NCI-H226 (cell line): Measurements from ENCODE around the gene YIF1B.

Experiments
- DNase-seq: peaks from one replicate; pipeline ENCODE4 v3.0.0-alpha.2; 2015

YIF1B gene

DNA sequence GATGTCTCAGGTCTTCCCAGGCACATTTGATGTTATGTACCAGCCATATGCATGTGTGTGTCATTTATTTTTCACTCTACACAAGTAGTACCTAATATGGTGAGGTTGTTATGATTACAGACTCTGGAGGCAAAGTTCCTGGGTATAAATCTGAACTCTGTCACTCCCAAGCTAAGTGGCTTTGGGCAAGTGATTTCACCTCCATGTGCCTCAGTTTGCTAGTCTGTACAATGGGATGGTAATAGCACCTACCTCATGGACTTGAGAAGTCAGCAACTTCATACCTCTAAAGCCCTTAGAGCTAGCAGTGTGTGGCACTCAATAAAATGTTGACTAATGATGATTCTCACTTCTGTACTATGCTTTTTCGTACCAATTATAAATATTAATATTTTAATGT, 16.0 kb upstream of the YIF1B start:
- DNase-seq: no peak

DNA sequence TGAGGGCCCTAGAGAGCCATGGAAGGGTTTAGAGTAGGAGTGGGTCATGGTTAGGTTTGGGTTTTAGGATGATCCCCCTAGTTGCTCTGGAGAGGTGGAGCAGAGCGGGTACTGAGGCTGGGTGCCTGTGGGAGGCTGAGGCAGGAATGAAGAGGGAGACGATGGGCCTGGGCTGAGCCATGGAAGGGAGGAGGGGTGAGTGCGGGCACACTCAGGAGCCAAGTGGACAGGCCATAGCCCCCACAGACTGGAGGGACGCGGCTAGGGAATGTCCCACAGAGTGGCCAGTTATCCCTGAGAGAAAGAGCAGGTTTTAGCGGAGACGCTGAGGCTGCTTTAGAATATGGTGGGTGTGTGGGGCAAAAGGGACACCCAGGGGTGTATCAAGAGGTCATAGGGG, 13.9 kb upstream of the YIF1B start:
- DNase-seq: no peak

DNA sequence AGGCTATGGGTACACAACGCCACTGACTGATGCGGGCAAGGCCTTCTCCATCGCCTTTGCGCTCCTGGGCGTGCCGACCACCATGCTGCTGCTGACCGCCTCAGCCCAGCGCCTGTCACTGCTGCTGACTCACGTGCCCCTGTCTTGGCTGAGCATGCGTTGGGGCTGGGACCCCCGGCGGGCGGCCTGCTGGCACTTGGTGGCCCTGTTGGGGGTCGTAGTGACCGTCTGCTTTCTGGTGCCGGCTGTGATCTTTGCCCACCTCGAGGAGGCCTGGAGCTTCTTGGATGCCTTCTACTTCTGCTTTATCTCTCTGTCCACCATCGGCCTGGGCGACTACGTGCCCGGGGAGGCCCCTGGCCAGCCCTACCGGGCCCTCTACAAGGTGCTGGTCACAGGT, 10.8 kb upstream of the YIF1B start:
- DNase-seq: no peak

DNA sequence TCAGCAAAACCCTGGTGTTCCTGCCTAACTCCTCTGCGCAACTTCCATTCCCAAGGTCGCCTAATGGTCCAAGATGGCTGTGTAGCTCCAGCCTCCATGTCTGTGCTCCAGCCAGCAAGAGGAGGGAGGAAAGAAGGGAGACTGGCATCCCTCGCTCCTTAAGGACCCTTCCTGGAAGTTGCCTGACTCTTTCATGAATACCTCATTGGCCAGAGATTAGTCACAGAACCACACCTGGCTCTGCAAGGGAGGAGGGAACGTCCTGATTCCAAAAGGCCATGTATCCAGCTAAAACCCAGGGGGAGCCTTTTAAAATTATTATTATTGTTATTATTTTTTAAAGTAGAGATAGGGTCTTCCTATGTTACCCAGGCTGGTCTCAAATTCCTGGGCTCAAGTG, 8.7 kb upstream of the YIF1B start:
- no peak for DNase-seq

DNA sequence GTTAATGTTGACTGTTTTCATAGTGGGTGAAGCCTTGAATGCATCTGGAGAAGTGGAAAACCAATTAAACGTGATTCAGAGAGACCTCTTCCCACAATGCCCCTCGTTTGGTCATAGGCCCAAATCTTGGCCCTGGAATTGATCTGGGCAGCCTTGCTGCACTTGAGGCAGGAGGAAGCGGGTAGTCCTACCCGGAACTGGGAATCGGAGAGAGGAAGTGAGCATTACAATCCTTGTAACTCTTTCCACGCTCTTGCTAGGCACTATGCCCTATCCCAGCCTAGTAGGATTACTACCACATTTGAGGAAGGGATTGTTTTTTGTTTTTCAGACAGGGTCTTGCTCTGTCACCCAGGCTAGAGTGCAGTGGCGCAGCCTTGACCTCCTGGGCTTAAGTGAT, 7.5 kb upstream of the YIF1B start:
- no peak for DNase-seq

DNA sequence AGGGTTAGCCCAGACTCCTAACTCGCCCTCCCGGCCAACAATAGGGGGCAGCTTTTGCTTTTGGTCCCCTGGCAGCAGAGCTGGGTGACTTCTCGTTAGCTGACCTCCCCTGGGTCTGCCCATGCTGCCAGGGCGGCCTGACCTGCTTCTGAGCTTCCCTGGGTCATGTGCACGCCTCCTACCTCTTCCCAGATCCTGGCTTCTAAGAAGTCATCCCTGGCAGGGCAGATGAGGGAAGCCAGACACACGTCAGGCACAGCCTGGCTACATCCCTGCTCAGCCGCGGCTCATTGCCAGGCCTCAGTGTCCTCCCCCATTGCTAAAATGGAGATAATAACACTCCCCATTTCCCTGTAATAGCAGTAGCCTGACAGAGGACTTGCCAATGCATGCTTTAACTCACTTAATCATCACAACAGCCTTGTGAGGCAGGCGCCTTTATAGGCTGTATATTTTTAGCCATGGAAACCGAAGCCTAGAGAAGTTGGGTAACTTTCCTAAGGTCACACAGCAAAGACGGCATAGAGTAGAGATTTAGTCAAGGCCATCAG, 6.0 kb upstream of the YIF1B start:
- peak; percentile 82 for DNase-seq

DNA sequence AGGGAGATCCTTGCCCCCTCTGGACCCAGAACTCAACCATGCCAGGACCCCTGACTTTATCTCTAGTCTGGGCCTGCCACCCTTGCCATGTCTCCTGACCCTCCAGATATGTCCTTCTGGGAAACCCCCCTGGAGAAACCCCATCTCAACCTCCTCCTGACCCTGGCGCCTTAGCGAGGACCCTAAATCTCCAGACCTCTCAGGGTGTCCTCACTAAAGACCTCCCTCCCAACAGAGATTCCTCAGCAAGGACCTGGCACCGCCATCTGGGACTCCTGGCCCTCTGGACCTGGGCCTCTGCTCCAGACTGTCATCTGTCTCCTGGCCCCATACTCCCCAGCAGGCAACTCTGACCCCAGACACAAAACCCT, 5.2 kb upstream of the YIF1B start:
- DNase-seq: no peak

DNA sequence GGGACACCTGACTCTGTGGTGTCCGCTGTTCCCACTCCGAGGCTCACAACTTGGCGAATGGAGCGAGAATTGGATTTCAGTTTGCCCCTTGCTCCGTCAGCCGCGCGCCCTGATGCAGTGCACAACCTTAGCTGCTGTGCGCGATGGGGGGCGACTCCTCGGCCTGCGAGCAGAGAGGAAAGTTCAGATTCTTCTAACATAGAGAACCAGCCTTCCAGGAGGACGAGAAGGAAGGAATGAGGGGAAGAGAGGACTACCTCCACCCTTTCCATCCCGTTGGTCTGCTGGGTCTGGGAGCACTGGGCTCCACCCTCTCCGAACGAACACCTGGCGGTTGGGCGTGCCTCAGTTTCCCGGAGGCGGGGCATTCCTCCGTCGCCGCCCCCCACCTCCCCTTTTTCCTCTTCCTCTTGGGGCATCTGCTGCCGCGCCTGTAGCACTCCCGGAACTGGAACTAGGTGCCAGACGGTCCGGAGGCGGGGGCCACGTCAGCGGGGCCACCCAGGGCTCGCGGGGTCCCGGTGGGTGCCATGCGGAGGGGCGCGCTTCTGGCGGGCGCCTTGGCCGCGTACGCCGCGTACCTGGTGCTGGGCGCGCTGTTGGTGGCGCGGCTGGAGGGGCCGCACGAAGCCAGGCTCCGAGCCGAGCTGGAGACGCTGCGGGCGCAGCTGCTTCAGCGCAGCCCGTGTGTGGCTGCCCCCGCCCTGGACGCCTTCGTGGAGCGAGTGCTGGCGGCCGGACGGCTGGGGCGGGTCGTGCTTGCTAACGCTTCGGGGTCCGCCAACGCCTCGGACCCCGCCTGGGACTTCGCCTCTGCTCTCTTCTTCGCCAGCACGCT, 3.9 kb upstream of the YIF1B start, which contains the start of gene KCNK6:
KCNK6 (plus strand) TSS at position 425 of the 838 bp plus-strand sequence; CDS start at position 531, 106 bp downstream.
- no peak for DNase-seq

DNA sequence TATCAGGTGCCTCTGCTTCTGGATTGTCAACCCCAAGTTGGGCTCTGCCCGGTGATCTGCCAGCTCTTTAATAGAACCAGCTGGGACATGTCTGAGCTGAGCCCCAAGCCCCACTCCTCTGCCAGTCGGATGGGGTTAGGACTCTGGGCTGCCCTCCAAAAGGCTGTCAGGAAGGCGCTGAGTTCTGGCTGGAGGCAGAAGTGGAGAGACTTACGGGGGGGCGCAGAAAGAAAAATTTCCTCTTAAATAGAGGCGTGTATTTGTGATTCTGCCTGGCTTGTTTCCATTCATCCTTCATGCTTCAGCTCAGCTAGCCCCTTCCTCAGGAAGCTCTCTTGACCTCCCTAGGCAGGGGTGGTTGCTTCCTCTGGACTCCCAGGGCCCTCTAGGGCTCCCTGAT, 2.9 kb upstream of the YIF1B start:
- no peak for DNase-seq

DNA sequence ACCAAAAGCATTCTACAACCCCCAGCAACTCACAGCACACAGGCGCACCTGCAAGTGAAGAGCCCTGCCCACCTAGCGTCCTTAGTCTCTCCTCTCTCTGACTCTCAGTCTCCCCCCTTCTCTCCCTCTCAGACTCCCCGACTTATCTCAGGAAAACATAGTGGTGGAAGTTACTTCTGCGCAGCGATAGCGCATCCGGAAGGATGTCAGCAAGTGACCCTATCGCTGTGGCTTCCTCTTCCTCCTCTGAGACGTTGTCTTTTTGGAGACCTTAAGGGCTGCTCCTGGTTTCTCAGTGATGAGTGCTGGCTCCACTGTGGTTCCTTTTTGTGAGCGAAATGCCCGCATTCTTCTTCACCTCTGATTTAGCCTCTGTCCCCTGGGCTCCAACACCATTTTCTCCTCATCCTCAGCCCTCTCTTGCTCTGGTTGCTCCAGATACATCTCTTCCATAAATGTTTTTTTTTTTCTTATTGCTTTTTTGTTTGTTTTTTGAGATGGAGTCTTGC, 1.4 kb upstream of the YIF1B start:
- no peak for DNase-seq

DNA sequence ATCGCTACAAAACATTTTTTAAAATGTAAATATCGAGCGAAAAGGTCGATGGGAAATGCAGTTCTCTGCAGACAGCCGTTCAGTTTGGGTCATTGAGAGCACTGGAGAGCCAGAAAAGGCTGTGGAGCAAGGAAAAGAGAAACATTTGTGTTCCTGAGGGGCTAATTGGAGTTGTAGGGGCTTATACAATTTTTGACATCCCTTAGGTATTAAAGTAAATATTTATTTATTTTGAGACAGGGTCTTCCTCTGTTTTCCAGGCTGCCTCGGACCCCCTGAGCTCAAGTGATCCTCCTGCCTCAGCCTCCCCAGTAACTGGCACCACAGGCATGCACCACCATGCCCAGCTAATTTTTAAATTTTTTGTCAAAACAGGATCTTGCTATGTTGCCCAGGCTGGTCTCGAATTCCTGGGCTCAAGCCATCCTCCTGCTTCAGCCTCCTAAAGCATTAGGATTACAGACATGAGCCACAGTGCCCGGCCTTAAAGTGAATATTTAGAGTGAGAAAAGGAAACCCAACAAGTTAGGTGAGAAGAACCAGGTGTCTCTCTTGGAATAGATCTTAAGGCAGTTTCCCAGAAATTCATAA, 825 bp upstream of the YIF1B start:
- no peak for DNase-seq

DNA sequence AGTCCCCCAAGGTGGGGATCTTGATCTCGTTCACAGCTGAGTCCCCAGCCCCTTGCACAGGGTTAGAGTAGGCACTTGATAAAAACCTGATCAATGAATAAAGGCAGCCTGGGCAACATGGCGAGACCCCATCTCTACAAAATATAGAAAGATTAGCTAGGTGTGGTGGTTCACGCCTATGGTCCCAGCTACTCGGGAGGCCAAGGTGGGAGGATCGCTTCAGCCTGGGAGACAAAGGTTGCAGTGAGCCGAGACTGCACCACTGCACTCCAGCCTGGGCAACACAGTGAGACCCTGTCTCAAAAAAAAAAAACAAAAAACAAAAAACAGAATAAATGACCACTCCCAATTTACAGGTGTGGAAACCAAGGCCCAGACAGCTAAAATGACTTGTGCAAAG, 4.8 kb downstream of the YIF1B start:
- no peak for DNase-seq

DNA sequence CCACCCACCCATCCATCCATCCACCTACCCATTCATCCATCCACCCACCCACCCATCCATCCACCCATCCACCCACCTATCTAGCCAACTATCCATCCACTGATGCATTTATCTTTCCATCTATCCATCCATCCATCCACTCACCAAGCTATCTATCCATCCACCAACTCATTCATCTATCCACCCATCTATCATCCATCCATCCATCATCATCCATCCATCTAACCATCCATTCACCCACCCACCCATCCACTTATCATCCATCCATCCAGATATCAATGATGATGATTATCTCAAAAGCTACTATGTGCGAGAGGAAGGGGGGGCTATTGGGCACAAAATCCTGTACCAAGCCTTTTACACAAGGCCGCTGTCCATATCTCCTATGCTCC, 5.5 kb downstream of the YIF1B start:
- no peak for DNase-seq

DNA sequence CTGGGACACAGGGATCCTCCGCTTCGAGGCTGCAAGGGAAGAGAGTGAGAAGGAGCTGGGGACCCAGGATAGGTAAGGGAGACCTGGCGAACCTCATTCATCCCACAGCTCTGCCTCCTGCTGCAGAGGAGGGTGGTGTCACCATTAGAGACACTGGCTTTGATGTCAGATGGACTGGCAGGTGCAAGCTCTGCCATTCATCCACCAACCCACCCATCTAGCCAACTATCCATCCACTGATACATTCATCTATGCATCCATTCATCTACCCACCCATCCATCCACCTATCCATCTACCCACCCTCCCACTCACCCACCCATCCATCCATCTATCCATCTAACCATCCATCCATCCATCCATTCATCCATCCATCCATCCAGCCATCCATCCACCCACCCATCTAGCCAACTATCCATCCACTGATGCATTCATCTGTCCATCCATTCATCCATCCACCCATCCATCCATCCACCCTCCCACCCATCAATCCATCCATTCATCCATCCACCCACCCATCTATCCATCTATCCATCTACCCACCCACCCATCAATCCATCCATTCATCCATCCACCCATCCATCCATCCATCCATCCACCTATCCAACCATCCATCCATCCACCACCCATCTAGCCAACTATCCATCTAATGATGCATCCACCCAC, 6.0 kb downstream of the YIF1B start:
- no peak for DNase-seq

DNA sequence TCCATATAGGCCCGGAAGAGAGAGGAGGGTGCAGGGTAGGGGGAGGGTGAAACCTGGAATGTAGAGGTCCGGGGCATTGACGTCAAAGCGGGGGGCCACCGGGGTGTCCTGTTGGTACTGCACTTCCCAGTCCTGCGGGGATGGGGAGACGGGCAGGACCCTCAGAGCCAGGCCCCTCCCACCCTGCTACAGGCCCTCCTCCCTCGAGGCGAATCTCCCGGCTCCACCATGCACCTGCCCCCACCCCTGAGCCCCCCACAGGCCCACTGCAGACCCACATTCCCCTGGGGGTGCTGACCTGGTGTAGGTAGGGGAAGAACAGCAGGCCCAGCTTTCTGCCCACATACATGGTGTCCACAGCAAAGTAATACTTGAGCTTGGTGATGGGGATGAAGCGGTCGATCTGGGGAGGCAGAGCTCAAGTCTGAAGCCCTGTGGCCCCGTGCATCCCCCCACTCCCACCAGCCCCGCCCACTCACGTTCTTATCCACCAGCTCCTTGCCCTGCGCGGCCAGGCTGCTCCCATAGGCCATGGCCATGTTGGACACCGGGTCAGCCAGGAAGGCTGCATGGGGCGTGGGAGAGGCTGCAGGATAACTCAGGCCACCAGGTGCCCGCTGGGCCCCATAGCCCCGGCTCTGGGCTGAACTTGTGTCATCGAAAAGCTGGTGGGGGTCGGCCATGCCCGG, 6.7 kb downstream of the YIF1B start:
- DNase-seq: no peak

DNA sequence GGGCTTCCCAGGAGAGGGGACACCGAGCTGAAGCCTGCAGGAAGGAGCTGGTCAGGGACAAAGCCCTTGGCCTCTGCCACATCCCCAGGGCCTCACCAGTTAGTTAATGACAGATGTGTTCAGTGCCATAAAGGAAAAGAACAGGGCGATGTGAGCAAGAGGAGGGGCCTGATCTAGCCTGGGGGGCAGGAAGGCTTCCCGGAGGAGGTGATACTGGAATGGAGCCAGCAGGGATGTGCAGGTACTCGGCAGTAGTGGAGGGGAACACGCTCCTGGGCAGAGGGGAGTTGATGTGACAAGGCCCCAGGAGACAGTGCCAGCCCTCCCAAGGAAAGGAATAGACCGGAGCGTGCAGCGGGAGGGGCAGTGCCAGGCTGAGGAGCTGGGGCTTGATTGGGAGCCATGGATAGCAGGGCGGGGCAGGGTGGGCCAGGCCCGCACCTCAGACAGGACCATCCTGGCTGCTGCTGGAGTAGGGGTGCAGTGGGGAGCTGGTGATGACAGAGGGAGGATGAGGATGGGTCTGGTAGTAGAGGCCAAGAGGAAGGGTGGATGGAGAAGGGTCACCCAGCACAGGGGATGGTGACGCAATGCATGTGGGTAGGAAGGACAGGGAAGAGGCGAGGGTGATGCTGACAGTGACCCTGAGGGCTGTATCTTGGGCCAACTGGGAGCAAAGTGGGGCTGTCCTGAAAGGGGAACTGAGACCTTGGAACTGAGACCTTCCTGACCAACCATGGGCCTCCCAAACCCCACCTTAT, 7.6 kb downstream of the YIF1B start:
- DNase-seq: no peak

DNA sequence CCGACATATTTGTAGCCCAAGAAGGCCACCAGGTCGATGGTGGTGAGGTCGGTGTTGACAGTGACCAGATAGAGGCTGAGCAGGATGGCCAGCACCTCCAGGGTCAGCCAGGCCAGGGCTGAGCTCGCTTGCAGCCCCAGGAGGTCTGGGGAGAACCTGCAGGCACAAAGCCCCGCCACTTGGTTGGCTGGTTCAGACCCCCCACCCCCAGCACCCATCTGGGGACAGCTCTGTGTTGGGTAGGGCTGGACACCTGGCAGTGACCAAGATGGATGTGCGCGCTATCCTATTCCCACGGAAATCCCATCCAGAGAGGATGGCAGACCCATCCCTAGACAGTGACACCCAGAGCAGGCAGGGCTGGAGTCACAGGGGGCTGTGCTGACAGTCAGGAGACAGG, 8.2 kb downstream of the YIF1B start:
- DNase-seq: no peak

DNA sequence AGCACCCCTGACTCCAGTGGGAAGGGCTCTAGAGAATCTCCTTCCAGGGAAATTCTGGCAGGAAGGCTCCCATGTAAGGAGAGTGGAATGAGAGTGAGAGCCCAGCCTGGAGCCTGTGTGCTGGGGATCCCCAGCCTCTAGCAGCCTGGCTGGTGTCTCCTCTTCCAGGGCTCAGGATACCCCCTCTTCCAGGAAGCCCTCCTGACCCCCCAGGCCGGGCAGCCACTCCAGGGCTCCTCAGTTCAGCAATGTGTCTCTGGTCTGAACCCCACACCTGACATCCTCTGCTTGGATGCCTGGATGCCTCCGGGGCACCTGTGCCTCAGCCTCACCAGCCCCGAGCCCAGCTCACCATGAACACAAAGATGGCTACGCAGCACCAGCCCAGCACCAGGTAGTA, 8.7 kb downstream of the YIF1B start:
- DNase-seq: no peak

DNA sequence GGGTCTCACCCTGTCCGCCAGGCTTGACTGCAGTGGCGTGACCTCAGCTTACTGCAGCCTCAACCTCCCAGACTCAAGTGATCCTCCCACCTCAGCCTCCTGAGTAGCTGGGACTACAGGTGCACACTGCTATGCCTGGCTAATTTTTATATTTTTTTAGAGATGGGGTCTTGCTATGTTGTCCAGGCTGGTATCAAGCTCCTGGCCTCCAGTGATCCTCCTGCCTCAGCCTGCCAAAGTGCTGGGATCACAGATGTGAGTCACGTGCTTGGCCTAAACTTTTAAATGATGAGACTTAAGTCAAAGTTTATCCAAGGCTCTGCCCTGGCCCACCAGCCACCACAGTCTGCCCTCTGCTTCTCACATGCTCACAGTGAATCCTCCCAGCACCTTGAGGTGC, 9.5 kb downstream of the YIF1B start:
- no peak for DNase-seq

DNA sequence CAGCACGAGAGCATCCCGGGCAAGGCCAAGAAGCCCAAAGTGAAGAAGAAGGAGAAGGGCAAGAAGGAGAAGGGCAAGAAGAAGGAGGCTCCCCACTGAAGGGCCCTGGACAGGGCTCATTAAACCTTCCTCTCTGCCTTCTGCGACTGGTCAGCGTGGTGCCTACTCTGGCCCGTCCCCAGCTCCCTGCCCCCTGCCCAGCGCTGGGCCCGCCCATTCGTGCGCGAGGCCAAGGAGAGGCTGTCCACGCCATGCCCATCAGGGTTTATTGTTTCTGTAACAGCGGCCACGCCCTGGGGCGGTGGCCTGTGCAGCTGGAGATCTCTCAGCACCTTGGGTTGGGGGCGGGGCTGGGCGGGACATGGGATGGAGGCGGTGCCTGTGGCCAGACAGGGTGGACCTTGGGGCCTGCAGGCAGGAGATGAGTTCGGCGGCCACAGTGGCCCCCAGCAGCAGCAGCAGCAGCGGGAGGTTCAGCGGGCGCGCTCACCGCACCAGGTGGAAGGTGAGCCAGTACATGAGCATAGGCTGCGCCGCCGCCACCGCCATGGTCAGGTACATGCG, 10.8 kb downstream of the YIF1B start:
- DNase-seq: peak; percentile 98

DNA sequence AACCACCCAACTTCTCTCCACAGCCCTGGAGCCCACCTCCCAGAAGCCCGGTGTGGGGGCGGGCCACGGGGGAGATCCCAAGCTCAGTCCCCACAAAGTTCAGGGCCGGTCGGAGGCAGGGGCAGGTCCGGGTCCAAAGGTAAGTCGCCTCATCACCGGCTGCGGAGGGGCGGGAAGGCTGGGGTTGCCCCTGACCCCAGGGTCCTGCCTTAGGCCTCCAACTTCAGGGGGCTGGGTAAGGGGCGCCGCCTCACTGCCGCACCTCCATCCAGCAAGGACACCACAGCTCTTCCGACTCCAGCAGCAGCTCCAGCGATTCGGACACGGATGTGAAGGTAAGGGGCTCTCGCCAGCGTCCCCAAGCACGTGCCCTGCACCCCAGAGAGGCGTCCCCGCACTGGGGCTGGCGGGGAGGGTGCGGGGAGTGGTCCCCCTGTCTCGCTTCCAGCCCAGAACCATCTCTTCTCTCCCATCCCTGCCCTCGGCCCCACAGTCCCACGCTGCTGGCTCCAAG, 11.3 kb downstream of the YIF1B start:
- no peak for DNase-seq
